GM23338 (cell line): ENCODE data around the gene CFAP97. TPM values are rescaled to one million over a fixed set of nuclear protein-coding genes. Genes with fewer than 3 reads are reported as not detected.

Experiments
- ATAC-seq: fragments of 200-7000 bp; cut with Tn5 transposase; 3 replicates; pipeline ENCODE4 v1.9.1; 2020
- DNase-seq: peaks from one replicate; pipeline ENCODE4 v3.0.0-alpha.2; 2015; ENCODE audit warnings: low spot score
- H2AFZ ChIP-seq: fragments of 200-600 bp; sonication (generic); 2 replicates; pipeline ENCODE4 v1.8.0; 2016; ENCODE audit warnings: antibody characterized with exemption, mild to moderate bottlenecking, moderate library complexity
- H3F3A ChIP-seq: fragments of 200-600 bp; sonication (generic); replicated peaks from 2 replicates; pipeline ENCODE4 v1.8.0; 2017; ENCODE audit warnings: antibody characterized with exemption, mixed run types, low read depth
- H3K27ac ChIP-seq: fragments of 200-600 bp; sonication (generic); 2 replicates; pipeline ENCODE4 v1.6.1; 2016; ENCODE audit warnings: low read depth
- H3K27me3 ChIP-seq: fragments of 200-600 bp; sonication (generic); 2 replicates; pipeline ENCODE4 v1.8.0; 2016; ENCODE audit warnings: mild to moderate bottlenecking, mixed run types, moderate library complexity; ENCODE audit not compliant: insufficient read depth
- H3K36me3 ChIP-seq: fragments of 200-600 bp; sonication (generic); 2 replicates; pipeline ENCODE4 v1.8.0; 2016; ENCODE audit warnings: mild to moderate bottlenecking; ENCODE audit not compliant: insufficient read depth
- H3K4me1 ChIP-seq: fragments of 200-600 bp; sonication (generic); 2 replicates; pipeline ENCODE4 v1.8.0; 2016; ENCODE audit warnings: mild to moderate bottlenecking, moderate library complexity; ENCODE audit not compliant: insufficient read depth
- H3K4me2 ChIP-seq: fragments of 200-600 bp; sonication (generic); 2 replicates; pipeline ENCODE4 v1.7.1; 2017; ENCODE audit warnings: mixed run types
- H3K4me3 ChIP-seq: fragments of 200-600 bp; sonication (generic); 2 replicates; pipeline ENCODE4 v1.6.1; 2016; ENCODE audit warnings: mixed run types
- H3K79me2 ChIP-seq: fragments of 200-600 bp; sonication (generic); replicated peaks from 2 replicates; pipeline ENCODE4 v1.8.0; 2017; ENCODE audit warnings: mild to moderate bottlenecking; ENCODE audit not compliant: insufficient read depth
- H3K9me2 ChIP-seq: fragments of 200-600 bp; sonication (generic); 2 replicates; pipeline ENCODE4 v1.8.0; 2017; ENCODE audit not compliant: insufficient read depth
- H4K20me1 ChIP-seq: fragments of 200-600 bp; sonication (generic); replicated peaks from 2 replicates; pipeline ENCODE4 v1.8.0; 2017; ENCODE audit warnings: mild to moderate bottlenecking; ENCODE audit not compliant: insufficient read depth
- H3K27ac Mint-ChIP-seq: 2 replicates; pipeline ENCODE4 v1.8.0; 2020; ENCODE audit warnings: inconsistent platforms, mild to moderate bottlenecking, moderate library complexity, mixed read lengths
- H3K27me3 Mint-ChIP-seq: 3 replicates; pipeline ENCODE4 v1.8.0; 2022; ENCODE audit warnings: low read depth, mild to moderate bottlenecking, moderate library complexity, mixed read lengths, inconsistent platforms; ENCODE audit not compliant: insufficient read depth, poor library complexity
- H3K36me3 Mint-ChIP-seq: 3 replicates; pipeline ENCODE4 v1.8.0; 2021; ENCODE audit warnings: low read depth, mild to moderate bottlenecking, inconsistent platforms, moderate library complexity, mixed read lengths
- H3K4me1 Mint-ChIP-seq: 3 replicates; pipeline ENCODE4 v1.8.0; 2020; ENCODE audit warnings: mild to moderate bottlenecking, inconsistent platforms, mixed read lengths
- H3K4me3 Mint-ChIP-seq: 3 replicates; pipeline ENCODE4 v1.8.0; 2021; ENCODE audit warnings: moderate library complexity, mild to moderate bottlenecking, inconsistent platforms, mixed read lengths
- H3K9me3 Mint-ChIP-seq: 3 replicates; pipeline ENCODE4 v1.8.0; 2020; ENCODE audit warnings: moderate library complexity, mild to moderate bottlenecking, inconsistent platforms, mixed read lengths
- CREB1 ChIP-seq: fragments of 250-450 bp; sonication (Bioruptor Pico); IDR thresholded peaks from 2 replicates; pipeline ENCODE4 v1.5.0; 2020; ENCODE audit warnings: low read depth, mild to moderate bottlenecking, moderate library complexity
- ETS1 ChIP-seq: IDR thresholded peaks from 2 replicates; pipeline ENCODE4 v1.6.1; 2016; ENCODE audit warnings: antibody characterized with exemption
- EZH2phosphoT487 ChIP-seq: fragments of 200-600 bp; sonication (generic); IDR thresholded peaks from one replicate; pipeline ENCODE4 v1.8.1; 2018; ENCODE audit warnings: antibody characterized with exemption; ENCODE audit not compliant: unreplicated experiment
- JUNB ChIP-seq: IDR thresholded peaks from one replicate; pipeline ENCODE4 v1.6.1; 2016; ENCODE audit warnings: antibody characterized with exemption; ENCODE audit not compliant: unreplicated experiment
- NANOG ChIP-seq: IDR thresholded peaks from 2 replicates; pipeline ENCODE4 v1.6.1; 2016; ENCODE audit warnings: antibody characterized with exemption, borderline replicate concordance
- ZNF462 ChIP-seq: fragments of 250-450 bp; sonication (Bioruptor Pico); IDR thresholded peaks from 2 replicates; pipeline ENCODE4 v1.5.0; 2020; ENCODE audit warnings: mild to moderate bottlenecking, moderate library complexity
- polyA plus RNA-seq: library from polyadenylated mRNA; unstranded; fragments of >200 nt; fragmentation: Nextera tagmentation; extraction: Ambion mirVana; gene quantifications from 2 replicates; pipeline ENCODE4 v1.2.1, GENCODE V29; 2016
- total RNA-seq: library from RNA; depleted of rRNA; stranded (reverse); fragments of >200 nt; shearing (Covaris generic); gene quantifications from 2 replicates; pipeline ENCODE4 v1.2.3, GENCODE V29; 2014

CFAP97 gene
- total and polyA plus RNA-seq, 2 experiments from 2014 or later, result 37.7 to 73.3 TPM

GRCh38 chr4:185248393-185249039, 44.7 kb upstream of the CFAP97 start (continued):
- no peak for TF ChIP-seq ZNF462

GRCh38 chr4:185247151-185247550, 43.4 kb upstream of the CFAP97 start:
- Histone ChIP-seq H3K79me2 (peaks cover 5% of the 10 kb centered on the region), H3K27ac (no peak overlapping the region), H3K4me2 (no peak overlapping the region), H4K20me1 (no peaks in the 10 kb centered on the region), H3K4me3 (no peak overlapping the region), H3K9me2 (no peaks in the 10 kb centered on the region), H3K4me1 (peaks cover 16% of the 10 kb centered on the region; the same call in 1 of the 2 replicates), H2AFZ (no peak overlapping the region), H3K36me3 (no peaks in the 10 kb centered on the region), H3K27me3 (no peaks in the 10 kb centered on the region), H3F3A (no peaks in the 10 kb centered on the region)
- H3K9me3 Mint-ChIP-seq, result no peaks in the 10 kb centered on the region
- peaks cover 3% of the 10 kb centered on the region for H3K27me3 Mint-ChIP-seq
- no peak for DNase-seq
- H3K36me3 Mint-ChIP-seq, result peaks cover 3% of the 10 kb centered on the region
- no peak for TF ChIP-seq CREB1 (CRISPR knock-in tag)
- TF ChIP-seq JUNB, result no peak
- TF ChIP-seq EZH2phosphoT487, result no peak
- no peak for TF ChIP-seq NANOG
- no peak for TF ChIP-seq ETS1
- peak overlapping the region; percentile 74 for H3K27ac Mint-ChIP-seq
- no peak overlapping the region for H3K4me3 Mint-ChIP-seq
- no peak for ATAC-seq
- H3K4me1 Mint-ChIP-seq, result peaks cover 22% of the 10 kb centered on the region
